Large intestine (tissue), 12 donors: ENCODE results near the gene AMFR. TPM values are rescaled to one million over a fixed set of nuclear protein-coding genes. Genes with fewer than 3 reads are reported as not detected.
A peak's percentile ranks its signal among the peaks of the same experiment; 100 is the strongest.

ENCODE experiments used
- DNase-seq, 2 donors: peaks; one replicate each; pipeline versions ENCODE4 v3.0.0 to v3.0.0-alpha.2; 2013
- H3K27ac ChIP-seq: one replicate; pipeline ENCODE4 v1.5.1; 2013; ENCODE audit warnings: low read length
- H3K27me3 ChIP-seq: 2 replicates; pipeline ENCODE4 v1.6.1; 2013; ENCODE audit warnings: low read length; ENCODE audit not compliant: control insufficient read depth, insufficient read depth
- H3K36me3 ChIP-seq: 2 replicates; pipeline ENCODE4 v1.6.1; 2013; ENCODE audit warnings: low read length; ENCODE audit not compliant: control insufficient read depth, insufficient read depth
- H3K4me1 ChIP-seq: one replicate; pipeline ENCODE4 v1.6.1; 2013; ENCODE audit warnings: low read length; ENCODE audit not compliant: control insufficient read depth, insufficient read depth
- H3K4me3 ChIP-seq: one replicate; pipeline ENCODE4 v1.5.1; 2013; ENCODE audit warnings: low read length
- H3K9me3 ChIP-seq: one replicate; pipeline ENCODE4 v1.6.1; 2013; ENCODE audit warnings: mild to moderate bottlenecking, low read depth, low read length, moderate library complexity; ENCODE audit not compliant: control insufficient read depth
- WGBS: methylation state at CpG from one replicate; pipeline ENCODE4 v1.1.5; 2013; ENCODE audit warnings: low lambda C conversion rate; ENCODE audit not compliant: insufficient coverage; 5-methylcytosine and 5-hydroxymethylcytosine counted together
- long read RNA-seq, 11 donors: transcript quantifications; one replicate each; lab custom pipeline, GENCODE V29; 2026
- polyA plus RNA-seq: library from polyadenylated mRNA; unstranded; fragments of 120-200 nt; gene quantifications from one replicate; pipeline ENCODE4 v1.2.1, GENCODE V29; 2013

The AMFR gene
- polyA plus RNA-seq = 85.9 TPM
- long read RNA-seq, donor 1, transcript AMFR-201 (14 exons, 3,600 nt) = major isoform, 7 of 12 reads
- long read RNA-seq, donor 1, transcript AMFR-208 (1 exons, 1,844 nt) = minor isoform, 5 of 12 reads
- long read RNA-seq, donor 1, partial matches to known transcripts = 0 of 12 reads
- long read RNA-seq, donor 1, other reads (novel, unspliced or antisense) = 0 of 12 reads
- long read RNA-seq, donor 2, transcript AMFR-208 (1 exons, 1,844 nt) = minor isoform, 7 of 31 reads
- long read RNA-seq, donor 2, transcript AMFR-201 (14 exons, 3,600 nt) = major isoform, 15 of 31 reads
- long read RNA-seq, donor 2, partial matches to known transcripts = 7 of 31 reads
- long read RNA-seq, donor 2, other reads (novel, unspliced or antisense) = 0 of 31 reads
- long read RNA-seq, donor 3 = 0 reads
- long read RNA-seq, donor 4, partial matches to known transcripts = 0 of 3 reads
- long read RNA-seq, donor 4, other reads (novel, unspliced or antisense) = 0 of 3 reads
- long read RNA-seq, donor 5, transcript AMFR-201 (14 exons, 3,600 nt) = major isoform, 15 of 15 reads
- long read RNA-seq, donor 5, partial matches to known transcripts = 0 of 15 reads
- long read RNA-seq, donor 5, other reads (novel, unspliced or antisense) = 0 of 15 reads
- long read RNA-seq, donor 6, transcript AMFR-208 (1 exons, 1,844 nt) = minor isoform, 11 of 40 reads
- long read RNA-seq, donor 6, transcript AMFR-201 (14 exons, 3,600 nt) = major isoform, 21 of 40 reads
- long read RNA-seq, donor 6, partial matches to known transcripts = 8 of 40 reads
- long read RNA-seq, donor 6, other reads (novel, unspliced or antisense) = 0 of 40 reads
- long read RNA-seq, donor 7, partial matches to known transcripts = 6 of 13 reads
- long read RNA-seq, donor 7, other reads (novel, unspliced or antisense) = 0 of 13 reads
- long read RNA-seq, donor 8, transcript AMFR-201 (14 exons, 3,600 nt) = minor isoform, 13 of 40 reads
- long read RNA-seq, donor 8, transcript AMFR-208 (1 exons, 1,844 nt) = major isoform, 18 of 40 reads
- long read RNA-seq, donor 8, partial matches to known transcripts = 6 of 40 reads
- long read RNA-seq, donor 8, other reads (novel, unspliced or antisense) = 0 of 40 reads
- long read RNA-seq, donor 9, transcript AMFR-201 (14 exons, 3,600 nt) = minor isoform, 7 of 17 reads
- long read RNA-seq, donor 9, transcript AMFR-208 (1 exons, 1,844 nt) = major isoform, 9 of 17 reads
- long read RNA-seq, donor 9, partial matches to known transcripts = 0 of 17 reads
- long read RNA-seq, donor 9, other reads (novel, unspliced or antisense) = 0 of 17 reads
- long read RNA-seq, donor 10, transcript AMFR-201 (14 exons, 3,600 nt) = major isoform, 27 of 51 reads
- long read RNA-seq, donor 10, transcript AMFR-208 (1 exons, 1,844 nt) = minor isoform, 10 of 51 reads
- long read RNA-seq, donor 10, partial matches to known transcripts = 14 of 51 reads
- long read RNA-seq, donor 10, other reads (novel, unspliced or antisense) = 0 of 51 reads
- long read RNA-seq, donor 11, transcript AMFR-208 (1 exons, 1,844 nt) = minor isoform, 6 of 13 reads
- long read RNA-seq, donor 11, transcript AMFR-201 (14 exons, 3,600 nt) = major isoform, 7 of 13 reads
- long read RNA-seq, donor 11, partial matches to known transcripts = 0 of 13 reads
- long read RNA-seq, donor 11, other reads (novel, unspliced or antisense) = 0 of 13 reads

DNA sequence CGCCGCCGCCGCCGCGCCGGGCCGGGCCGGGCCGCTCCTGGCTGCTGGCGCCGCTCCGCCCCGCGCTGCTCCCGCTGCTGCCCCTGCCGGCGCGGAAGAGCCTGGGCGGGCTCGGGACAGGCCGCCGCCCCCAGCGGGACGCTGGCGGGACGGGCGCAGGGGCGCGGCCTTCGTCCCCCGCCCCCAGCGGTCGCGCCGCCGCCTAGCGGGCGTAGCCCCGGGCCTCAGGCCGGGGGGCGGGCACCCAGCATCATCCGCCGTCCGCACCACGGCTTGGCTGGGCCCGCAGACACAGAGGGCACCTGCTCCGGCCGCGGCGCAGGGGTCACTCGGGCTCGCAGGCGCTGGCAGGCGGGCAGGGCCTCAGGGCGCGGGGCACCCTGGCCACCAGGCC is at the start of gene AMFR:
TSS of gene AMFR (minus strand) at position 107 of the 394 bp plus-strand sequence. CDS start 218 bp downstream, outside the sequence.
- peaks cover 3% of the 10 kb centered on the region for H3K4me1 ChIP-seq
- peak within 1 kb of the TSS; percentile 38 for H3K27ac ChIP-seq
- H3K36me3 ChIP-seq = peaks cover 4% of the 10 kb centered on the region
- no peaks in the 10 kb centered on the region for H3K27me3 ChIP-seq
- H3K4me3 ChIP-seq = peak within 1 kb of the TSS; percentile 59
- DNase-seq = peak; percentile 84 to 88
- no peaks in the 10 kb centered on the region for H3K9me3 ChIP-seq
- no CpG with 5 or more reads among the region's 57 CpGs for WGBS

DNA sequence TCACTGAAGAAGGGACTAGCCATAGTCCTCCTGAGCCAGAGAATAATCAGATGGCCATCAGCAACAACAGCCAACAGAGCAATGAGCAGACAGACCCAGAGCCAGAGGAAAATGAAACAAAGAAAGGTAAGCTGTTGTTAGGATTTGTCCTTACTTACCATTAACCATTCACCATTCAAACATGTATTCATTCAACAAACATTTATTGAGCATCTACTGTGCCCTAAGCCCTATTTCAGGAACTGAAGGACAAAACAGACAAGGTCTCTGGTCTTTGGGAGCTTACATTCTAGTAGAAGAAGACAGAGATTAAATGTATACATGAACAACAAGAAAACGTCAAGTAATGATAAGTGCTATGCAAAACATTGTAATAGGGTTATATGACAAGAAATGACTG is 45.3 kb upstream of the AMFR start:
- H3K36me3 ChIP-seq = peaks cover 78% of the 10 kb centered on the region
- no peak for DNase-seq
- no peaks in the 10 kb centered on the region for H3K4me1 ChIP-seq
- H3K27me3 ChIP-seq = no peaks in the 10 kb centered on the region
- no peak overlapping the region for H3K27ac ChIP-seq
- WGBS = 100% methylated on average over 1 of the region's 1 CpG
- no peak overlapping the region for H3K4me3 ChIP-seq
- H3K9me3 ChIP-seq = no peaks in the 10 kb centered on the region

DNA sequence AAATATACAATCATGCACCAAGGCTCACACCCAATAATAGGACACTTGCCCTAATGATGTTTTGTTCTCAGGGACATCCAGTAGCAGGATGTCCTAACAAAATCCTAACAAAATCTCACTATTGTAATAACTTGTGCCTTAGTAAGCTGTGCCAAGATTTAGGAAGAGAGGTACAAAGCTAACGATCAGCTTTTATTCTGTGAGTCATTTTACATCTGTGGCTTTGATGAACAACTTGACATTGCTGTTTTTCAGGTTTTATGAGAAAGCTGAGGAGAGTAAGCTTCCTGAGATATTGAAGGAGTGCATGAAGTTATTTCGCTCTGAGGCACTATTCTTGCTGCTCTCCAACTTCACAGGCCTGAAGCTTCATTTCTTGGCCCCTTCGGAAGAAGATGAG is 44.9 kb upstream of the AMFR start:
- H3K27me3 ChIP-seq = no peaks in the 10 kb centered on the region
- no peak overlapping the region for H3K27ac ChIP-seq
- no peak overlapping the region for H3K4me3 ChIP-seq
- H3K36me3 ChIP-seq = peaks cover 77% of the 10 kb centered on the region
- no peak for DNase-seq
- no peaks in the 10 kb centered on the region for H3K9me3 ChIP-seq
- no peaks in the 10 kb centered on the region for H3K4me1 ChIP-seq
- WGBS = 93% methylated on average over 2 of the region's 3 CpGs

DNA sequence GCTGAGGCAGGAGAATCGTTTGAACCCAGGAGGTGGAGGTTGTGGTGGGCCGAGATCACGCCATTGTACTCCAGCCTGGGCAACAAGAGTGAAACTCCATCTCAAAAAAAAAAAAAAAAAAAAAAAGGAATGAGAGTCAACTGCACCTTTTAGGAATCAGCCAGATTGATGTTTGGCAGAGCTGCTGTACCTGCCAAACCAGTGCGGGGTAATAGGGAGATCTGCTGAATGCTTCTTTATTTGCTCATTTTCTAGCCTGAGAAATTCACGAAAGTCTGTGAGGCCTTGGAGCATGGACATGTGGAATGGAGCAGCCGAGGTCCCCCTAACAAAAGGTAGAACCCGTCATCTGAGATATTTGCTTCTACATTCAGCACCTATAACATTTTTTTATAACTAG is 44.4 kb upstream of the AMFR start:
- Histone ChIP-seq H3K27ac (no peak overlapping the region), H3K9me3 (no peaks in the 10 kb centered on the region), H3K36me3 (peaks cover 74% of the 10 kb centered on the region), H3K4me3 (no peak overlapping the region), H3K4me1 (no peaks in the 10 kb centered on the region), H3K27me3 (no peaks in the 10 kb centered on the region)
- no peak for DNase-seq
- WGBS = no CpG with 5 or more reads among the region's 7 CpGs

DNA sequence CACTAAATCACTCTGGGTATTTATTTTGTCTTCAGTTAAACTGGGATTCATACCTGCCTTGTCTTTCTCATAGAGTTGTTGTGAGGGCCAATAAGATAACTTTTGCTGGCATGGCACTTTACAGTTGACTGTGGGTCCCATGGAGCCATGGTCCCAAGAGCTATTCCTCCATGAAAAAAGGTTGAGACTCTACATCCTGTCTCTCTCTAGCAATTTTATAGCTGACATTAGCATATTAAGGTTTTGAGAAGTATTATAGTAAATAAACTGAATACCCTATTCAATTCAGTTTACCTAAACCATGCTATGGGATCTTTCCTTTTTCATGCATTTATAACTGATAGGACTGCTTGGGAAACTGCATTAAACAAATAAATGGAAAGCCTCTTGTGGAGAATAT is 43.5 kb upstream of the AMFR start:
- no peaks in the 10 kb centered on the region for H3K9me3 ChIP-seq

DNA sequence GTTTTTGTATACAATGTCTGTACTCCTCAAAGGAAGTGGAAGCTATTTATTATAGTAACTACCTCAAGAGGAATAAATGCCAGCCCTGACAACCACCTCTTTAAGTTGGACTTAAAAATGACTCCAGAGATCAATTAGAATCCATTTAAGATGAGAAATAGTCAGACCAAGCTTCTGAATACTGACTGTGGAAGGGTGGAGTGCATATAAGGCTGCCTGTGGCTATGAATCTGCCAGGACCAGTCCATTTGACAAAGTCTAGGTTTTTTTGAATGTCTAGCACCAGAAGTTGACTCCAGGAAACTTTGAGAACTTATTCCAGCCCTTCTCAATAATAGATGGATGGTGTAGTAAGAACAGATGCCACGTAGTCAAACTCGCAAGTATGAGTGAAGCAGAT is 41.0 kb upstream of the AMFR start:
- Histone ChIP-seq H3K4me1 (no peaks in the 10 kb centered on the region), H3K36me3 (peaks cover 64% of the 10 kb centered on the region), H3K27me3 (no peaks in the 10 kb centered on the region), H3K4me3 (no peak overlapping the region), H3K9me3 (no peaks in the 10 kb centered on the region), H3K27ac (no peak overlapping the region)
- no peak for DNase-seq
- 100% methylated on average over 1 of the region's 2 CpGs for WGBS

More for the DNA sequence above, 43.5 kb upstream of the AMFR start:
- H3K36me3 ChIP-seq = peaks cover 75% of the 10 kb centered on the region
- no peak overlapping the region for H3K4me3 ChIP-seq
- H3K27ac ChIP-seq = no peak overlapping the region
- DNase-seq = no peak
- no peaks in the 10 kb centered on the region for H3K4me1 ChIP-seq
- H3K27me3 ChIP-seq = no peaks in the 10 kb centered on the region

DNA sequence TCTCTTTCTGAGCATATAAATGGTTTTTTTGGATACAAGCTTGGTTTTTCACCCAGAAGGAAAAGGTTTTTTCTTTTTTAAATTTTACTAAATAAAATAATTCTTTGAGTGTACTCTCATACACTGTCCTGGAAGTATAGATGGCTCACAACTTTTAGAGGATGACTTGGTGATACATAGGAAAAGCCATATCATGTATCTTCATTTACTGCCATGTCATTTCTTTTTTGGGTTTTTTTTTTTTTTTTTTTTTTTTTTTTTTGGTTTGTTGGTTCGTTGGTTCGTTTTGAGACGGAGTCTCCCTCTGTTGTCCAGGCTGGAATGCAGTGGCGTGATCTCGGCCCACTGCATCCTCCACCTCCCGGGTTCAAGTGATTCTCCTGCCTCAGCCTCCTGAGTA is 37.8 kb upstream of the AMFR start:
- WGBS = no CpG with 5 or more reads among the region's 6 CpGs
- DNase-seq = no peak
- H3K36me3 ChIP-seq = peaks cover 53% of the 10 kb centered on the region

DNA sequence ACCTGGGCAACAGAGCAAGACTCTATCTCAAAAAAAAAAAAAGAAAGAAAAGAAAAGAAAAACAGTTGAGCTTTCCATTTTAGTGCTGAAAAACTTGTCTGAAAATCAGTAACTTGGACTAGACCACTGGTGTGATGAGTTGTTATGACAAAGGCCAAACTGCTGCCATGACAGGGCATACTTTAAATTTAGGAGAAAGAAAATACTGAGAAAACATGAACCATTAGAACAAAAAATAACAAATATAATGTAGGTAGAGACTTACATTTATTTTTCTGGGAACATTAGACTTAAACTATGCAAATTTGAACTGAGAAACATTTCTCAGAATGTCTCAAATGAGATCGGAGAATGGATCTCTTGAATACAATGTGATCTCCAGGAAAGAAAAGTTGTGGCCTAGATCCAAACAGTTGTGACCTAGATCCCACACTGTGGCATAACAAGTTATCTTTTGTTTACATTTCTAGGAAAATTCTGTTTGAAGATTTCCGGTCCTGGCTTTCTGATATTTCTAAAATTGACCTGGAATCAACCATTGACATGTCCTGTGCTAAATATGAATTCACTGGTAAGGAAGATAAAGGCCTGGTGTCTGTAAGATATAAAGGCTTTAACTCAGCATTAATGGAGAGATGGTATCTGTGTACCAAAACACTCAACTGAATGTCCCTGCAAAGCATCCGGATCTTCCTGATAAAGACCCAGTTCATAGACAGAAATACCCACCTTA is 36.9 kb upstream of the AMFR start:
- WGBS = 60% methylated on average over 1 of the region's 3 CpGs
- H3K9me3 ChIP-seq = no peaks in the 10 kb centered on the region
- DNase-seq = no peak
- no peaks in the 10 kb centered on the region for H3K4me1 ChIP-seq
- H3K36me3 ChIP-seq = peaks cover 49% of the 10 kb centered on the region
- H3K27me3 ChIP-seq = no peaks in the 10 kb centered on the region
- no peak overlapping the region for H3K27ac ChIP-seq
- no peak overlapping the region for H3K4me3 ChIP-seq

More for the DNA sequence above, 37.8 kb upstream of the AMFR start:
- Histone ChIP-seq H3K4me3 (no peak overlapping the region), H3K9me3 (no peaks in the 10 kb centered on the region), H3K4me1 (no peaks in the 10 kb centered on the region), H3K27ac (no peak overlapping the region), H3K27me3 (no peaks in the 10 kb centered on the region)

DNA sequence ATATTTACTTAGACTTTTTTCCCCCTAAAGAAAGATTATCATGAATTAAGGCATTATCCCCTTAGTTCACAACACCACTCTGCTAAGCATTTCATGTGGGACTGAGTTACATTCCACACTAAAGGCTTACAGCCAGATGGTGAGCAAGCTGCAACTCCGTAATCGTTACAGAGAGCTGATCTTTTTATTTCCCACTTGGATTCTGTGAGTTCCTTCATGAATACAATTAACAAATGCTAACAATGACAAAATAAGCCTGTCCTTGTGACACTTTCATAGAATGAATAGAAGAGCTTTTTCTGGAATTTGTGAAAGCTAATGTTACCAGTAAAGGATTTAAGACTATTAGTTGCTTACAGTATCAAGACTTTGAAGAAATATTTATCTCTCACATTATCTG is 34.8 kb upstream of the AMFR start:
- Histone ChIP-seq H3K36me3 (peaks cover 45% of the 10 kb centered on the region), H3K27me3 (no peaks in the 10 kb centered on the region), H3K9me3 (no peaks in the 10 kb centered on the region), H3K4me1 (no peaks in the 10 kb centered on the region), H3K4me3 (no peak overlapping the region), H3K27ac (no peak overlapping the region)
- WGBS = no CpG with 5 or more reads among the region's 2 CpGs
- no peak for DNase-seq
